ENCODE data around the gene MRPS34.
"Not testable (repeated sequence)": the region's sequence is repeated elsewhere in the genome, so short reads cannot be mapped to it uniquely, and the experiment has no call there.

The MRPS34 gene

GRCh38 chr16:1747934-1748333 is 25.0 kb downstream of the MRPS34 start:
- no peak for DNase-seq

- DNase-seq: no peak
These were observed 26.2 kb downstream of the MRPS34 start for GRCh38 chr16:1746693-1747195.

- DNase-seq: no peak
These were observed 26.8 kb downstream of the MRPS34 start for GRCh38 chr16:1745900-1746692.

GRCh38 chr16:1745181-1745899 is 27.6 kb downstream of the MRPS34 start:
- no peak for DNase-seq

GRCh38 chr16:1744338-1744840 is 28.5 kb downstream of the MRPS34 start:
- no peak for DNase-seq

GRCh38 chr16:1743376-1744337 is 29.3 kb downstream of the MRPS34 start:
- no peak for DNase-seq

GRCh38 chr16:1741553-1742165 is 31.3 kb downstream of the MRPS34 start:
- no peak for DNase-seq

GRCh38 chr16:1740781-1741490 is 32.0 kb downstream of the MRPS34 start:
- DNase-seq: no peak

- no peak for DNase-seq
These were observed 32.7 kb downstream of the MRPS34 start for GRCh38 chr16:1740234-1740633.

GRCh38 chr16:1734816-1735215 is 38.1 kb downstream of the MRPS34 start:
- DNase-seq: no peak

GRCh38 chr16:1734123-1734522 is 38.8 kb downstream of the MRPS34 start:
- no peak for DNase-seq

- DNase-seq: not testable (repeated sequence)
These were observed 40.4 kb downstream of the MRPS34 start for GRCh38 chr16:1732551-1732987.

GRCh38 chr16:1732071-1732470 is 40.9 kb downstream of the MRPS34 start:
- DNase-seq: no peak

- no peak for DNase-seq
These were observed 41.3 kb downstream of the MRPS34 start for GRCh38 chr16:1731603-1732002.

GRCh38 chr16:1731073-1731472 is 41.9 kb downstream of the MRPS34 start:
- DNase-seq: no peak

- no peak for DNase-seq
These were observed 43.5 kb downstream of the MRPS34 start for GRCh38 chr16:1729445-1729844.

GRCh38 chr16:1729026-1729425 is 43.9 kb downstream of the MRPS34 start:
- DNase-seq: no peak

GRCh38 chr16:1727651-1728624 is 45.0 kb downstream of the MRPS34 start:
- DNase-seq: no peak

GRCh38 chr16:1726661-1727502 is 46.1 kb downstream of the MRPS34 start:
- DNase-seq: no peak

Measured in KG1 (cell line).